GM18868 (cell line): Measurements from ENCODE around the gene LRRC26.
"Not testable (repeated sequence)": the region's sequence is repeated elsewhere in the genome, so short reads cannot be mapped to it uniquely, and the experiment has no call there.

Source experiments
- ATAC-seq: cut with Tn5 transposase; IDR thresholded peaks from one replicate; pipeline ENCODE4 v1.9.1; 2021; ENCODE audit warnings: mild to moderate bottlenecking, moderate library complexity; ENCODE audit not compliant: unreplicated experiment

Gene LRRC26

GRCh38 chr9:137139468-137140150, 30.2 kb downstream of the LRRC26 start:
- ATAC-seq: no peak

GRCh38 chr9:137138722-137139467, 31.0 kb downstream of the LRRC26 start, which contains the start of gene GRIN1:
GRIN1 (plus strand) TSS chr9:137139154; CDS start chr9:137139487, 333 bp downstream.
- no peak for ATAC-seq

- no peak for ATAC-seq
Measured at GRCh38 chr9:137138058-137138721, 31.7 kb downstream of the LRRC26 start.

- no peak for ATAC-seq
Measured at GRCh38 chr9:137136881-137137607, 32.8 kb downstream of the LRRC26 start.

GRCh38 chr9:137136261-137136880, 33.5 kb downstream of the LRRC26 start:
- ATAC-seq: no peak

- not testable (repeated sequence) for ATAC-seq
Measured at GRCh38 chr9:137135154-137135553, 34.7 kb downstream of the LRRC26 start.

- no peak for ATAC-seq
Measured at GRCh38 chr9:137134191-137134590, 35.7 kb downstream of the LRRC26 start.

- ATAC-seq: no peak
Measured at GRCh38 chr9:137130176-137130755, 39.6 kb downstream of the LRRC26 start.

GRCh38 chr9:137129456-137130175, 40.2 kb downstream of the LRRC26 start:
- ATAC-seq: peak; percentile 90

GRCh38 chr9:137128862-137129455, 40.9 kb downstream of the LRRC26 start:
- no peak for ATAC-seq

- no peak for ATAC-seq
Measured at GRCh38 chr9:137128158-137128861, 41.5 kb downstream of the LRRC26 start.

GRCh38 chr9:137127301-137128157, 42.3 kb downstream of the LRRC26 start:
- ATAC-seq: no peak

- no peak for ATAC-seq
Measured at GRCh38 chr9:137126786-137127185, 43.1 kb downstream of the LRRC26 start.

GRCh38 chr9:137123952-137124462, 45.8 kb downstream of the LRRC26 start:
- ATAC-seq: not testable (repeated sequence)

GRCh38 chr9:137123468-137123837, 46.4 kb downstream of the LRRC26 start:
- ATAC-seq: peak; percentile 40

- not testable (repeated sequence) for ATAC-seq
Measured at GRCh38 chr9:137122796-137123467, 46.9 kb downstream of the LRRC26 start.
